Epithelial cell of prostate (primary cell): ENCODE measurements around the gene PDE4B.

Source experiments
- DNase-seq: peaks from one replicate; pipeline ENCODE4 v3.0.0-alpha.2; 2011; ENCODE audit warnings: low read depth, low spot score
- H3K27ac ChIP-seq: fragments of 450-650 bp; 2 replicates; pipeline ENCODE4 v1.5.1; 2017; ENCODE audit warnings: mild to moderate bottlenecking

PDE4B gene

DNA sequence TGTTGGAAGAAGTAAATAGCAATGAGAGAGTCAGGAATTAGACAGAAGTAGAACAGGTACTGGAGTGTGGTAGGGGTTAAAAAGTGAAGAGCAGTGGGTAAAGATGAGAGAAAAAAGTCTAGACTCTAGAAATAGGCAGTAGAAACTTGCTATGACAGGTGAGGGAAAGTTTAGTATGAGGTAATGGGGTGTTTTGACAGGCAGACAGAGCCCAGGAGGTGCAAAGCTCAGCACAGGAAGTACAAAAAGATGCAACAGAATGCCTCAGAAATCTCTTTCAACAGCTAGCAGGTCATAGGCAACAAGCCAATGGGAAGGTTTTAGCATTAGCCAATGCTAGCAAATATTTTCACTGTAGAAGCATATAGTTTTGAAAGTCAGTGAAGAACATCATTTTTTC, 422.2 kb downstream of the PDE4B start:
- no peak overlapping the region for H3K27ac ChIP-seq
- no peak for DNase-seq

DNA sequence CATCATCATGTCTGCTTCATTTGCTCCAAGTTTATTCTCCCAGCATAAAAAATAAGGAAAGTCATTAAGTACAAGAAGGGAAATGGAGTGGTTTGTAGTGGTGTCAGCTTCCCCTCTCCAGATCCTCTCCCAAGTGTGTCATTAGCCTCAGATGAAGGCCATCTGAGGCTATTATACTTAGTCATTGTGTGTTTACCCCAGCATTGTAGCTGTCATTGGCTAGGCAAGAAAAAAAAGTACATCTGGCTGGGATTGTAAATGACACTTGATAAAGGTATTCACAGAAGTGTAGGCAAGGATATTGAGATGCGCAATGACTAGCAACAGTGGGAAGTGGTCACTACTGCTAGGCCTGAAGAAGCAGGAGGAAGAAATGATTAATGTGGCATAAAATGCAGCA, 424.3 kb downstream of the PDE4B start:
- no peak overlapping the region for H3K27ac ChIP-seq
- DNase-seq: peak; percentile 36

GRCh38 chr1:66217561-66217960, 424.9 kb downstream of the PDE4B start:
- DNase-seq: no peak
- H3K27ac ChIP-seq: no peak overlapping the region

GRCh38 chr1:66220477-66220876, 427.8 kb downstream of the PDE4B start:
- no peak overlapping the region for H3K27ac ChIP-seq
- no peak for DNase-seq

DNA sequence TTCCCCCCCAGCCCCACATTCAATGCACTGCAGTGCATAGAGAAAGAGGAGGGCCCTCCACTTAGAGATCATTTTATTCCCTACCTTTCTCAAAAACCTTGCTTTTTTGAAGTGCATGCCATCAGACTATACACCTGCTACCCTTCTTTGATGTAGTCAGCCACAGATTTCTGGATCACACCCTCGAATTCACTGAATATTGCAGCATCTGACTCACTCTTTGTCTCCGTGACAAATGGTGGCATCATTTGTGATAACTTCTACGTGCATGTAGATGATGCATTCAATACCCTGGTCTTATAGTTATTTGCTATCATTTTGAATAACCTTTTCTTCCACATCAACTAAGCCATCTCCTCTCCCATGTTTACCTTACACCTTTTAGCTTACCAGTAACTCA, 431.0 kb downstream of the PDE4B start:
- no peak for DNase-seq
- H3K27ac ChIP-seq: no peak overlapping the region

- no peak for DNase-seq
- H3K27ac ChIP-seq: no peak overlapping the region
These were observed 434.3 kb downstream of the PDE4B start for GRCh38 chr1:66226985-66227384.

GRCh38 chr1:66227966-66228365, 435.3 kb downstream of the PDE4B start:
- no peak for DNase-seq
- no peak overlapping the region for H3K27ac ChIP-seq

DNA sequence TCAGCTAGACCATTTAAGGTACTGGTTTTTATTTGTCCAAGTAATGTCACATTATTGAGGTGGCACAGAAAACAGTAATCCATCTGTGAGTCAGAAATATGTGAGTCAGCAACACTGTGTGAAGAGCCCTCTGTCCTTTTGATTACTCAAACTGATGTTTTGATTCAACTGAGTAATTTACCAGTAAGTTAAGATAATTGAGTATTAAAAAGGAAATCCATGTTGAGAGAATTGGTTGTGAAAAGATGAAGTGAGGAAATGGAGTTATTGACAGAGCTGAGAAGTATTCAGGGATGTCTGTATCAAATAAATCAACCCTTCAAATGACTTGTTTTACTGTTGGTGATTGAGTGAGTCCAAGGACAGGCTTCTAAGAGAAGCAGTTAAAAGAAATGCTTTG, 438.5 kb downstream of the PDE4B start:
- no peak overlapping the region for H3K27ac ChIP-seq
- DNase-seq: no peak

DNA sequence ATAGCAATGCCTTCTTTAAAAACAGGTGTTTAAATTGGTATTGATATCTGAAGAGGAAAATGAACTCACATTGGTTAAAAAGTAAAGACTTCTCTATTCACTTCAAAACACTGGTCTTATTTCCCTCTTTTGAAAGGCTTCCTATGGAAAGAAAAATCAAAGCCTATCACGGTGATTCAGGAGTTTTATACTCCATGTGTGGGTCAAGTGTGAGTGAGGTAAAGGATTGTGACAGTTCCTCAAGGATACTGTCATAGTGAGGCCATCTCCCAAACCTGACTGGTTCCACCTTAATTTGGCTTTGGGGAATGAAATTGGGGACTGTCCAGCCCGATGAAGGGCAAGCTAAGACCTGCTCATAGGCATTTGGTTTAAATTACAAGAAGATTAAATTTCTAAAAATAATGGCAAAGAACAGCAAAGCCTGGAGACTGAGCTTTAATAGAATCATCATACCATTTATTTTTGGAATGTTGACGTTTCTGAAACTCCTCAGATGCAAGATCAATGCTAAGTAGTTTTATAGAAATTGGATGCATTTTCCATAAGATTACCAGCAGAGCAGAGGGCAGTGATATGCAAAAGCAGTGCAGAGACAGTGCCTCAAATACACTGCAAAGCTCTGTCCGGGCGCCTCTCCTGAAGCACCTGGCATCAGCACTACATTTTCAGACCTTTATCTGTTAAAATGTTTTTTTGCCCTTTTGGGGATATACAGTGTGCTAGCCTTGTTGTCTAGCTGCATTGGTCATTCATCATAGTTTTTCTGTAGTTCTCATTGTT, 439.2 kb downstream of the PDE4B start:
- DNase-seq: no peak
- no peak overlapping the region for H3K27ac ChIP-seq

DNA sequence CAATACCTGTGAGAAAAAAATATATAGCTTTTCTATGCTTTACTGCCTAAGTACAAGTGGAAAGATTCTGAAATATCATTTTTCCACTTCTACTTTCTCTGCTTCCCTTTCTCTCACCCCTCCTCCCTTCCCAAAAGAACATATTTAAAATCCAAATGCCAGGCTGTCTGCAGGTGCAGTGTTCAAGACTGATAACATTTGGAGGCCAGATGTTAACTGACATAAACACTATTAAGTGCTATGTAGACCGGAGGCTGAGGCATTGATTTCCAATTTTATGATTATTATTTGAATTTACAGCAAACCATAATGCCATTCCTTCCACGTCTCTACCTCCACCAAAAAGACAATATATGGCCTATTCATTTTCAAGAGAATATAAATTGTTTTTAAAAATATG, 444.3 kb downstream of the PDE4B start:
- no peak overlapping the region for H3K27ac ChIP-seq
- no peak for DNase-seq

DNA sequence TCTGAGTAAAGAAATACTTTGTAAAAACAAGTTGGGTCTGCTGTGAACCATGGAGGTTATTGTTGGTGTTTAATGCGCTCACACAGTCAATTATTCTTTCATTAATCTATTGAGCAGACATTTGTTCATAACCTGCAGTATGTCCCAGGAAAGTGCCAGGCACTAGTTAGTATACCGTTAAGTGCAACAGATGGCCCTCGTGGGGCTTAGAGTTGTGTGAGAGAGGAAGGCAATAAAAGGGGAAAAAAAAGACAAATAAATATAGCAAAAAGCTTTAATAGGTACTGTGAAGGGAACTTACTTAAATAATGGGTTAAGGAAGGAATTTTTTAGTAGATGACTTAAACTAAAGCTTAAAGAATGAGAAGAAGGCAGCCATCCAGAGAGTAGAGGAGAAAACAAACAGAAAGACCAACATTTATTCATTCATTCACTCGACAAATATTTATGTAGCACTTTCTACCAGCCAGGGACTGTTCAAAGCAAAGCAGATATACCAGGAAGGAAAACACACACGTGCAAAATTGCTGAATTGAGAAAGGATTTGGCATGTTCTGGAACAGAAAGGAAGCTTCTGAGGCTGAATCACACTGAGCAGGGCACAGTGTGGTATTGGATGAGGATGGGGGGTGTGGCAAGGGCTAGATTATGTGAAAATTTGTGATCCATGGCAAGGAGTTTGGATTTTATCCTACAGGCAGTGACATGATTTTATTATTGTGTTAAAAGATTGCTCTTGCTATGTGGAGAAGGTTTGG, 445.2 kb downstream of the PDE4B start:
- no peak overlapping the region for H3K27ac ChIP-seq
- DNase-seq: no peak

- no peak overlapping the region for H3K27ac ChIP-seq
- DNase-seq: no peak
These were observed 447.1 kb downstream of the PDE4B start for GRCh38 chr1:66239834-66240233.

DNA sequence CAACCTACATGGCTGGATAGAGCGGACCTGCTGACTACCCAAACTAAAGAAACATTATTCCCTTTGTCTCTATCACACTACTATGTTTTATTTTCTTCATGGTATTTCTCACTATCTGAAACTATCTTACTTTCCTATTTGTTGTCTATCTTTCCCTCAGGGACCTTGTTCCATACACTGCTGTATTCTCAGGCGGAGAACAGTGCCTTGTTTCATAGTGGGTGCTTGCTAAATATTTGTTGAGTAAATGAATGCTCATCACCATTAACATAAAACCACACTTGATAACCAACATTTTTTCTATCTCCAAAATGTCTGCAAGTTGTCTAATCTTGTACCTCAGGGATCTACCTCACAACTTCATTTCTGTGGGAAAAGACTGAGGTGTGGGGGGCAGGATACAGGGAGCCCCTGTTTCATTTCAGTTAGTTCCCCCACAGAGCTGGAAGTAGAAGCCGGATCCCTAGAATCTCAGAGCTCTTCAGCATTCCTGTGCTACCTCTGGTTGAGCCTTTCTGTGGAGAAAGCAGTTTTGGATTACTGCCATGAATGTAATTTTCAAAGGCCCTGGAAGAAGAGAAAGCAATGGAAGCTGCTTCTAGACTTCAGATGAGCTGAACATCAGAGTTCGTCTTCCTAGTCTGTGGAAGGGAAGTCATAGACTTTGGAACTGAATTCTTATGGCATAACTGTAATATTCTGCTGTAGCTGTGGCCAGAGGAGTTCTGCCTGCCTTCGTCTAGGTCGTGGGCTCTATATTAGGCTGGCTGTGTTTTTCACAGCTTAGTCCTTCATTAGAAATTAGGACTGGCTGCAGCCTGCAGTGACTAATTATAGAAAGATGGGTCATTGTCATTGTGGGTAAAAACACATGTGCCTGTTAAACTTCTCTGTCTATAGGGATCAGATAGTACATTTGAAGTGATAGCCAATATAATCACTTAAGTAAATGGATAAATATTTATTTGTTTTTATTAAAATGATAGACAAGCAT, 448.1 kb downstream of the PDE4B start:
- no peak overlapping the region for H3K27ac ChIP-seq
- DNase-seq: no peak

- peak overlapping the region; percentile 17 for H3K27ac ChIP-seq
- no peak for DNase-seq
These were observed 450.2 kb downstream of the PDE4B start for GRCh38 chr1:66242646-66243547.

DNA sequence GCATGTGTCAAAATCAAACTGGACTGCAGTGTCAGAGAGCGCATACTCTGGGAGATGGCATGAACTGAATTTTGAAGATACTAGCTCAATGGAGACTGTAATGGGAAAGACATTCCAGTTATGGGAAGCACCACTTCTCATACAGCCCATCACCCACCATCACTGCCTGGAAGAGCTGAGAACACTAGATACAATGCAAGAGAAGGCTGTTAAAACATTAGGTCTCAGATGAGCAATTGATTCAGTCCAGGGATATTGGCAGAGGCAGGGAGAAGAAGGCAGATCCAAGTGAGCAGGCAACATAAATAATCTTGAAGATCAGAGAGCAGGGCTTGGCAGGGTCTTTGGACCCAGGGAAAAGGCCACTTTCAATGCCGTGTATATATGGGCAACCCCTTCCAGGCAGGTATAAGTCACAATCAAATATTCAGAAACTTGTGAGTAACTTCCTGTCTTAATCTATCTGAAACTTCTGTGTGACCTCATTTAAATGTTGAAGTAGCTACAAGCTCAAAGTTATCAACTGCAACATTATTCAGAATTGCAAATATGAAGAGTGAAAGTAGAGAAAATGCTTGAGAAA, 450.9 kb downstream of the PDE4B start:
- H3K27ac ChIP-seq: peak overlapping the region; percentile 17

DNA sequence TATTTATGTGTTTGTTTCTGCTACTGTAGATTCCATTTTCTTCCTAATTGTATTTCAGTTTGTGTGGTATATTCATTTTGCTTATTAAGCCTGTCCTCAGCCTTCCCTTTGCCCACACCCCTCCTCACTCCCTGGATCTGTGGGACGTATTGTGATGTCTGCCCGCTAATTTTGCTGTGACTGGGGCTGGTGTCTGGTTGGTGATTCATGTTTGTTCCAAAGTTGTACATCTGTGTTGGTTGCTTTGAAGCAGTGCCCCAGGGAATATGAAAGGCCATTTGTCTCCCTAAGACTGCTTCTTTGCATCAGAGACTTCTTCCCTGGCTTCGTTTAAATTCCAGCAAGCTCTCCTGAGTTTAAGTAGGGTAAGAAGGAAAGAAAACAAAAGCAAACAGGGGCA, 451.7 kb downstream of the PDE4B start:
- DNase-seq: no peak
- H3K27ac ChIP-seq: no peak overlapping the region

More for the DNA sequence above, 450.9 kb downstream of the PDE4B start:
- no peak for DNase-seq

GRCh38 chr1:66245691-66246090, 453.0 kb downstream of the PDE4B start:
- DNase-seq: no peak
- H3K27ac ChIP-seq: no peak overlapping the region

- H3K27ac ChIP-seq: no peak overlapping the region
- DNase-seq: no peak
These were observed 453.9 kb downstream of the PDE4B start for GRCh38 chr1:66246351-66247269.
